Stomach (tissue), 4 donors: ENCODE measurements around the gene PCGF2.

Source experiments
- POLR2A ChIP-seq, 4 donors: fragments of 450-650 bp; IDR thresholded peaks; one replicate each; pipeline ENCODE4 v1.6.1; 2016; ENCODE audit warnings: antibody characterized with exemption in 4 of 4, control low read depth in 2 of 4, mild to moderate bottlenecking in 1 of 4, moderate library complexity in 1 of 4
- TF ChIP-seq, protein P1 (sequence below), 7 experiments: fragments of 450-650 bp in 4 of 7; fragments of 200-600 bp in 3 of 7; sonication (generic) in 3 of 7; IDR thresholded peaks; one replicate each; pipeline ENCODE4 v1.5.1; 2016 to 2019; ENCODE audit warnings: antibody characterized with exemption in 7 of 7, control low read depth in 2 of 7, mild to moderate bottlenecking in 1 of 7

DNA sequence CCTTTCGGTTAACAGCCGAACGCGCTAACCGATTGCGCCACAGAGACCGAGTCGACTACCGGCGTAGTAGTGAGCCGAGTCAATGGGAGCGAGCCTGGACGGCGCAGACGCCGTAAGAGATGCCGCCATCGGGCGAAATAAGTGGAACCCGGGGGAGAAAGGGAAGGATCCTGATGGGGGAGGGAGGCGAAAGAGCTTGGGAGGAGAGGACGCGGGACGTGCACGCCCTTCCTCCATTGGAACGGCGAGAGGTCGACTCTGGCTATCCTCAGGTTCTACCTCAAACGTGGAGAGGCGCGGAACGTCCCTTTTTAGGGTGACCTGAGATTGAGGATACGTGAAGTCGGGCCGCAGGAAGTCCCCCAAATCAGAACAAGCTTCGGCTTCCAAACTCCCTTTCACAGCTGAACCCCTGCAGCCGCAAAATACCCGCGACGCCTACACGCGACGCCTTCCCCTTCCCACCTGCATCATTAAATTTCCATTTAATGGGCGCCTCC is 3.7 kb upstream of the PCGF2 start:
- TF ChIP-seq, protein P1, sequence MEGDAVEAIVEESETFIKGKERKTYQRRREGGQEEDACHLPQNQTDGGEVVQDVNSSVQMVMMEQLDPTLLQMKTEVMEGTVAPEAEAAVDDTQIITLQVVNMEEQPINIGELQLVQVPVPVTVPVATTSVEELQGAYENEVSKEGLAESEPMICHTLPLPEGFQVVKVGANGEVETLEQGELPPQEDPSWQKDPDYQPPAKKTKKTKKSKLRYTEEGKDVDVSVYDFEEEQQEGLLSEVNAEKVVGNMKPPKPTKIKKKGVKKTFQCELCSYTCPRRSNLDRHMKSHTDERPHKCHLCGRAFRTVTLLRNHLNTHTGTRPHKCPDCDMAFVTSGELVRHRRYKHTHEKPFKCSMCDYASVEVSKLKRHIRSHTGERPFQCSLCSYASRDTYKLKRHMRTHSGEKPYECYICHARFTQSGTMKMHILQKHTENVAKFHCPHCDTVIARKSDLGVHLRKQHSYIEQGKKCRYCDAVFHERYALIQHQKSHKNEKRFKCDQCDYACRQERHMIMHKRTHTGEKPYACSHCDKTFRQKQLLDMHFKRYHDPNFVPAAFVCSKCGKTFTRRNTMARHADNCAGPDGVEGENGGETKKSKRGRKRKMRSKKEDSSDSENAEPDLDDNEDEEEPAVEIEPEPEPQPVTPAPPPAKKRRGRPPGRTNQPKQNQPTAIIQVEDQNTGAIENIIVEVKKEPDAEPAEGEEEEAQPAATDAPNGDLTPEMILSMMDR (IDR thresholded peaks at IDR 0.05): no peak
- TF ChIP-seq POLR2A (IDR thresholded peaks at IDR 0.05): no peak
